Effector CD8-positive, alpha-beta T cell (primary cell): Measurements from ENCODE around the gene SLC5A11.

ENCODE experiments used
- DNase-seq: peaks from one replicate; lab custom pipeline; 2025; lab: John Stamatoyannopoulos, UW

Gene SLC5A11

GRCh38 chr16:24918641-24919040 lies 72.9 kb downstream of the SLC5A11 start:
- DNase-seq, result no peak

GRCh38 chr16:24919536-24919935 lies 73.8 kb downstream of the SLC5A11 start:
- DNase-seq, result no peak

GRCh38 chr16:24920568-24920967 lies 74.8 kb downstream of the SLC5A11 start:
- no peak for DNase-seq

- DNase-seq, result no peak
Measured at GRCh38 chr16:24921229-24921628, 75.5 kb downstream of the SLC5A11 start.

- DNase-seq, result no peak
Measured at GRCh38 chr16:24925163-24925562, 79.4 kb downstream of the SLC5A11 start.

GRCh38 chr16:24929409-24929808 lies 83.6 kb downstream of the SLC5A11 start:
- no peak for DNase-seq

- no peak for DNase-seq
Measured at GRCh38 chr16:24930440-24930839, 84.7 kb downstream of the SLC5A11 start.

- DNase-seq, result no peak
Measured at GRCh38 chr16:24931091-24931490, 85.3 kb downstream of the SLC5A11 start.

GRCh38 chr16:24935336-24935735 lies 89.6 kb downstream of the SLC5A11 start:
- no peak for DNase-seq

- DNase-seq, result no peak
Measured at GRCh38 chr16:24936151-24936550, 90.4 kb downstream of the SLC5A11 start.

GRCh38 chr16:24939224-24939623 lies 93.5 kb downstream of the SLC5A11 start:
- no peak for DNase-seq

GRCh38 chr16:24939738-24940137 lies 94.0 kb downstream of the SLC5A11 start:
- DNase-seq, result no peak

GRCh38 chr16:24943471-24943870 lies 97.7 kb downstream of the SLC5A11 start:
- DNase-seq, result no peak

- DNase-seq, result no peak
Measured at GRCh38 chr16:24944206-24944605, 98.4 kb downstream of the SLC5A11 start.

GRCh38 chr16:24946155-24946554 lies 100.4 kb downstream of the SLC5A11 start:
- no peak for DNase-seq

GRCh38 chr16:24950275-24950674 lies 104.5 kb downstream of the SLC5A11 start:
- no peak for DNase-seq

- DNase-seq, result no peak
Measured at GRCh38 chr16:24953306-24953705, 107.5 kb downstream of the SLC5A11 start.

- no peak for DNase-seq
Measured at GRCh38 chr16:24953721-24954120, 108.0 kb downstream of the SLC5A11 start.

GRCh38 chr16:24954137-24954536 lies 108.4 kb downstream of the SLC5A11 start:
- no peak for DNase-seq

GRCh38 chr16:24955975-24956731 lies 110.4 kb downstream of the SLC5A11 start:
- no peak for DNase-seq

GRCh38 chr16:24957887-24958286 lies 112.1 kb downstream of the SLC5A11 start:
- no peak for DNase-seq
